Neural cell (in vitro differentiated cells): ENCODE measurements around the gene SPATA13.

ENCODE experiments used
- EP300 ChIP-seq: fragments of 450-650 bp; conservative IDR thresholded peaks from 2 replicates; pipeline ENCODE4 v1.6.1; 2014; ENCODE audit warnings: antibody characterized with exemption, mild to moderate bottlenecking, moderate library complexity; ENCODE audit not compliant: poor library complexity, severe bottlenecking
- EZH2 ChIP-seq: fragments of 200-600, 300-800 bp; shearing (Covaris generic), sonication (generic); IDR thresholded peaks from 2 replicates; pipeline ENCODE4 v1.6.1; 2014; ENCODE audit warnings: antibody characterized with exemption, low read length, borderline replicate concordance, mild to moderate bottlenecking; ENCODE audit not compliant: insufficient read depth, poor library complexity, severe bottlenecking
- MXI1 ChIP-seq: fragments of 450-650 bp; conservative IDR thresholded peaks from 2 replicates; pipeline ENCODE4 v1.6.1; 2014; ENCODE audit warnings: antibody characterized with exemption, mild to moderate bottlenecking; ENCODE audit not compliant: poor library complexity, severe bottlenecking
- POLR2AphosphoS5 ChIP-seq: IDR thresholded peaks from 2 replicates; pipeline ENCODE4 v1.6.1; 2012
- RAD21 ChIP-seq: fragments of 450-650 bp; conservative IDR thresholded peaks from 2 replicates; pipeline ENCODE4 v1.6.1; 2014; ENCODE audit warnings: antibody characterized with exemption, mild to moderate bottlenecking, moderate library complexity
- SMC3 ChIP-seq: fragments of 450-650 bp; conservative IDR thresholded peaks from 2 replicates; pipeline ENCODE4 v1.6.1; 2014; ENCODE audit warnings: antibody characterized with exemption, mild to moderate bottlenecking, moderate library complexity; ENCODE audit not compliant: poor library complexity
- TAF1 ChIP-seq: IDR thresholded peaks from 2 replicates; pipeline ENCODE4 v1.6.1; 2012; ENCODE audit warnings: low read depth
- TF ChIP-seq, protein P1 (sequence below): fragments of 450-650 bp; IDR thresholded peaks from 2 replicates; pipeline ENCODE4 v1.5.1; 2014; ENCODE audit warnings: antibody characterized with exemption, mild to moderate bottlenecking, moderate library complexity; ENCODE audit not compliant: poor library complexity, severe bottlenecking
- TF ChIP-seq, protein P2 (sequence below): IDR thresholded peaks from 2 replicates; pipeline ENCODE4 v1.6.1; 2012; ENCODE audit warnings: borderline replicate concordance

DNA sequence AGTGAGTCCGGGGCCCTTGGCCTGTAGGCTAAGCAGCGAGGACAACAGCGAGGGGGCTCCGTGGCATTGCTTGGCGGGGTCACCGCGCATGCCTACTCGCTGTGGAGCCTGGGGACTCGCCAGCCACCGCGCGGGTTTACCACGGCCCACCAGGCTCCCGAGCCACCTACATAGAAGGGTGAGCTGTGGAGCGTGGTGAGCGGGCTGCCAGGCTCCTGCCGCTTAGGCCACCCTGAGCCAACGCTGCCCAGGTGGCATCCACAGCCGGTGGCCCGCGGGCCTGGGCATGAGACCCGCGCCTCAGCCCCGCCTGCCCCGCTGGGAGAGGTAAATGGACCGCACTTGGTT lies 180.1 kb downstream of the SPATA13 start:
- TF ChIP-seq, protein P1, sequence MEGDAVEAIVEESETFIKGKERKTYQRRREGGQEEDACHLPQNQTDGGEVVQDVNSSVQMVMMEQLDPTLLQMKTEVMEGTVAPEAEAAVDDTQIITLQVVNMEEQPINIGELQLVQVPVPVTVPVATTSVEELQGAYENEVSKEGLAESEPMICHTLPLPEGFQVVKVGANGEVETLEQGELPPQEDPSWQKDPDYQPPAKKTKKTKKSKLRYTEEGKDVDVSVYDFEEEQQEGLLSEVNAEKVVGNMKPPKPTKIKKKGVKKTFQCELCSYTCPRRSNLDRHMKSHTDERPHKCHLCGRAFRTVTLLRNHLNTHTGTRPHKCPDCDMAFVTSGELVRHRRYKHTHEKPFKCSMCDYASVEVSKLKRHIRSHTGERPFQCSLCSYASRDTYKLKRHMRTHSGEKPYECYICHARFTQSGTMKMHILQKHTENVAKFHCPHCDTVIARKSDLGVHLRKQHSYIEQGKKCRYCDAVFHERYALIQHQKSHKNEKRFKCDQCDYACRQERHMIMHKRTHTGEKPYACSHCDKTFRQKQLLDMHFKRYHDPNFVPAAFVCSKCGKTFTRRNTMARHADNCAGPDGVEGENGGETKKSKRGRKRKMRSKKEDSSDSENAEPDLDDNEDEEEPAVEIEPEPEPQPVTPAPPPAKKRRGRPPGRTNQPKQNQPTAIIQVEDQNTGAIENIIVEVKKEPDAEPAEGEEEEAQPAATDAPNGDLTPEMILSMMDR: no peak
- TF ChIP-seq, protein P2, sequence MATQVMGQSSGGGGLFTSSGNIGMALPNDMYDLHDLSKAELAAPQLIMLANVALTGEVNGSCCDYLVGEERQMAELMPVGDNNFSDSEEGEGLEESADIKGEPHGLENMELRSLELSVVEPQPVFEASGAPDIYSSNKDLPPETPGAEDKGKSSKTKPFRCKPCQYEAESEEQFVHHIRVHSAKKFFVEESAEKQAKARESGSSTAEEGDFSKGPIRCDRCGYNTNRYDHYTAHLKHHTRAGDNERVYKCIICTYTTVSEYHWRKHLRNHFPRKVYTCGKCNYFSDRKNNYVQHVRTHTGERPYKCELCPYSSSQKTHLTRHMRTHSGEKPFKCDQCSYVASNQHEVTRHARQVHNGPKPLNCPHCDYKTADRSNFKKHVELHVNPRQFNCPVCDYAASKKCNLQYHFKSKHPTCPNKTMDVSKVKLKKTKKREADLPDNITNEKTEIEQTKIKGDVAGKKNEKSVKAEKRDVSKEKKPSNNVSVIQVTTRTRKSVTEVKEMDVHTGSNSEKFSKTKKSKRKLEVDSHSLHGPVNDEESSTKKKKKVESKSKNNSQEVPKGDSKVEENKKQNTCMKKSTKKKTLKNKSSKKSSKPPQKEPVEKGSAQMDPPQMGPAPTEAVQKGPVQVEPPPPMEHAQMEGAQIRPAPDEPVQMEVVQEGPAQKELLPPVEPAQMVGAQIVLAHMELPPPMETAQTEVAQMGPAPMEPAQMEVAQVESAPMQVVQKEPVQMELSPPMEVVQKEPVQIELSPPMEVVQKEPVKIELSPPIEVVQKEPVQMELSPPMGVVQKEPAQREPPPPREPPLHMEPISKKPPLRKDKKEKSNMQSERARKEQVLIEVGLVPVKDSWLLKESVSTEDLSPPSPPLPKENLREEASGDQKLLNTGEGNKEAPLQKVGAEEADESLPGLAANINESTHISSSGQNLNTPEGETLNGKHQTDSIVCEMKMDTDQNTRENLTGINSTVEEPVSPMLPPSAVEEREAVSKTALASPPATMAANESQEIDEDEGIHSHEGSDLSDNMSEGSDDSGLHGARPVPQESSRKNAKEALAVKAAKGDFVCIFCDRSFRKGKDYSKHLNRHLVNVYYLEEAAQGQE: no peak
- TF ChIP-seq EP300: no peak
- no peak for TF ChIP-seq SMC3
- TF ChIP-seq RAD21: no peak
- no peak for TF ChIP-seq EZH2
- no peak for TF ChIP-seq TAF1
- no peak for TF ChIP-seq POLR2AphosphoS5
- TF ChIP-seq MXI1: no peak
